IPS-18a (cell line): ENCODE data around the gene ZNF592.

Source experiments
- H3K27ac ChIP-seq: one replicate; pipeline ENCODE4 v1.5.1; 2013; ENCODE audit warnings: low read length
- H3K27me3 ChIP-seq: one replicate; pipeline ENCODE4 v1.6.1; 2013; ENCODE audit warnings: mild to moderate bottlenecking, low read length; ENCODE audit not compliant: control insufficient read depth, insufficient read depth
- H3K36me3 ChIP-seq: one replicate; pipeline ENCODE4 v1.6.1; 2013; ENCODE audit warnings: low read depth, low read length; ENCODE audit not compliant: control insufficient read depth
- H3K4me1 ChIP-seq: one replicate; pipeline ENCODE4 v1.6.1; 2013; ENCODE audit warnings: low read depth, low read length; ENCODE audit not compliant: control insufficient read depth
- H3K4me3 ChIP-seq: one replicate; pipeline ENCODE4 v1.5.1; 2013; ENCODE audit warnings: low read length
- H3K9ac ChIP-seq: one replicate; pipeline ENCODE4 v1.6.1; 2013; ENCODE audit warnings: mild to moderate bottlenecking, low read length, moderate library complexity
- H3K9me3 ChIP-seq: one replicate; pipeline ENCODE4 v1.6.1; 2013; ENCODE audit warnings: low read depth, low read length; ENCODE audit not compliant: control insufficient read depth

ZNF592 gene

DNA sequence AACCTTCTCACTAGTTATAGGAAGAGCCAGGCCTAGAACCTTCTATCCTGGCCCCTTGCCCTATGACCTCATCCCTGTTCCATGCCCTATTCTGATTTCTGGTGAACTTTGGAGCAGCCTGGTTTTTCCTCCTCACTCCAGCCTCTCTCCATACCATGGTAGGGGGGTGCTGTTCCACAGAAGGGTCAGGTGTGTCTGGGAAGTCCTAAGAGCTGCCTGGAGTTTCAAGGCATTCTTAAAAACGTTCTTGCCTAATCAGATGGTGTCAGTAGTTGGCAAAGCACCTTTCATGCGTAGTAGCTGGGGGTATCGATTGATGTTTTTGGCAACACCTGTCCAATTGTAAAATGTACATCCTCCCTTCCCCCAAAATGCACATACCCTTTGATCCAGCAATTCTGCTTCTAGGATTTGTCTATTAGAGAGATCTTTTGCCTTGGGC lies 52.0 kb downstream of the ZNF592 start:
- H3K9ac ChIP-seq, result no peak overlapping the region
- H3K4me1 ChIP-seq, result no peaks in the 10 kb centered on the region
- no peak overlapping the region for H3K27ac ChIP-seq
- H3K27me3 ChIP-seq, result no peaks in the 10 kb centered on the region
- no peaks in the 10 kb centered on the region for H3K9me3 ChIP-seq
- H3K4me3 ChIP-seq, result no peak overlapping the region
- peaks cover 30% of the 10 kb centered on the region for H3K36me3 ChIP-seq

DNA sequence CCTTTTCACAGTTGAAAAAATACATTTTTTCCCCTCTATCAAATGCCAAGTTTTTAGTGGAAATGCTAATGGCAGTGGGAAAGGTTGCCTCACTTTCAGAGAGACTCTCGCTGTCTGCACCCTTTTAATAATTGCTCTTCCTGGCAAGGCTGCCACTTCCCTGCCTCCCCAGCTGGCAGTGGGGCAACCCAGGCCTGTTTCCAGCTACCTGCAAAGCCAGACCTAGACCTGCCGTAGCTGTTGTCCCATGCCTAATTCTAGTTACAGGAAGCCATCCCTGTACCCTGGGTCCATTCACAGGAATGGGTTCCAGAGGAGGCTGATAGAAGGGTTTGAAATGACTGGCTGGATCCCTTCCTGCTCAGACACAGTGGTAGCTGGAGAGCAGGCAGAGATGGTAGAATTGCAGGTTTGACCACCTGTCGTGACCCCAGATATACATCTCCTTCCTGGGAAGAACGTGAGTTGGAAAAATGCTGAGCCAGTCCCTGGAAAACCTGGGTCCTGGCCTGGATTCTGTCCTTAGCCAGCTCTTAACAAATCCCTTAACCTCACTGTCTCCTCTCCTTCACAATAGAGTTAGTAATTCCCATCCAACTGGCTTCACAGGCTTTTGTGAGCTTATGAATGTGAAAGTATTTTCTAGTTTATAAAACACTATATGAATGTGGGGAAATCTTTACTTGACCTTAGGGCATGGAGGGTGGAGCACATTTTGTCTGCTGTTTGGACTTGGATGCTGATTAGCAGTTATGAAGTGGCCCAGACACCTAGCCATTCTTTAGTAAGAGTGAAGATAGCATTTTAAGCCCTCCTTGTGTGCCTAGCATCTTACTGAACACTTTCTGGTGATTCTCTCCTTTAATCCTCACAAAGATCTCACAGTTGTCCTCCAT lies 55.9 kb downstream of the ZNF592 start:
- Histone ChIP-seq H3K9ac (no peak overlapping the region), H3K4me3 (no peak overlapping the region), H3K4me1 (no peaks in the 10 kb centered on the region), H3K27me3 (no peaks in the 10 kb centered on the region), H3K27ac (no peak overlapping the region), H3K36me3 (peaks cover 22% of the 10 kb centered on the region), H3K9me3 (no peaks in the 10 kb centered on the region)

DNA sequence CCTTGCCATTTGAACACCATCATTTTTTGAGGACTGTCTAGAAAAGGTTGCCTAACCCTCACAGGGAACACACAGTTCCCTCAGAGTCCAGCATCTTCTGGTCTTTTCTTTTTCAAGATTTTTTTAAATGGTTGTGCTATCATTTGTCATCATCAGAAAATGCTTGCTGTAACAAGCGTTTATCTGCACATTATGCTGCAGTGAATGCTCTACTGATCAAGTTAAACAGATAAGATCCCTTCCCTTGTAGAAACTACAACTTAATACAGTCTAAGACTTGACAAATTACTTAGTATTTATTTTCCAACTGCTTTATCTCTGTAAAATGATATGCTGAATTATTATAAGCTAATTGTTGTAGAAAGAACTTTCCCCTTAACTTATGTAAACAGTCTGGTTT lies 56.8 kb downstream of the ZNF592 start:
- no peaks in the 10 kb centered on the region for H3K4me1 ChIP-seq
- no peaks in the 10 kb centered on the region for H3K9me3 ChIP-seq
- no peak overlapping the region for H3K27ac ChIP-seq
- no peak overlapping the region for H3K4me3 ChIP-seq
- no peak overlapping the region for H3K9ac ChIP-seq
- H3K36me3 ChIP-seq, result peaks cover 12% of the 10 kb centered on the region
- H3K27me3 ChIP-seq, result no peaks in the 10 kb centered on the region

DNA sequence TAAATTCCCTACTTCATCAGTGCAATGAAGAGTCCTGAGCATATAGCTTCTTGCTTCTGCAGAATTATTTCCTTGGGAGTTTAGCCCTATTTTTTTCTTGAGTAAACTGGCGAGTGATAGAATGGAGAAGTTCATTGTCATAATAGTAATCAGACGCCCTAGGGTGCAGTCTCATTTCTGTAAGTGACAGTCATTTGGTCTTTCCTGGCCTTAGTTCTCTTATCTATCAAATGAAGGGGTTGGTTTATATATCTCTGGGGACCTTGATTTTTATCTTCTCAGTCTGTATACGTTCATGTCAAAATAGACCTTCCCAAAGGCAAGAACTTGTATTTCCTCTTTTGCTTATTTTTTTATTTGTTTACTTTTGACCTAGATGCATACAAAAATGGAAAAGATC lies 58.8 kb downstream of the ZNF592 start:
- Histone ChIP-seq H3K27ac (no peak overlapping the region), H3K27me3 (no peaks in the 10 kb centered on the region), H3K9ac (no peak overlapping the region), H3K4me3 (no peak overlapping the region), H3K36me3 (peaks cover 2% of the 10 kb centered on the region), H3K4me1 (no peaks in the 10 kb centered on the region), H3K9me3 (no peaks in the 10 kb centered on the region)

DNA sequence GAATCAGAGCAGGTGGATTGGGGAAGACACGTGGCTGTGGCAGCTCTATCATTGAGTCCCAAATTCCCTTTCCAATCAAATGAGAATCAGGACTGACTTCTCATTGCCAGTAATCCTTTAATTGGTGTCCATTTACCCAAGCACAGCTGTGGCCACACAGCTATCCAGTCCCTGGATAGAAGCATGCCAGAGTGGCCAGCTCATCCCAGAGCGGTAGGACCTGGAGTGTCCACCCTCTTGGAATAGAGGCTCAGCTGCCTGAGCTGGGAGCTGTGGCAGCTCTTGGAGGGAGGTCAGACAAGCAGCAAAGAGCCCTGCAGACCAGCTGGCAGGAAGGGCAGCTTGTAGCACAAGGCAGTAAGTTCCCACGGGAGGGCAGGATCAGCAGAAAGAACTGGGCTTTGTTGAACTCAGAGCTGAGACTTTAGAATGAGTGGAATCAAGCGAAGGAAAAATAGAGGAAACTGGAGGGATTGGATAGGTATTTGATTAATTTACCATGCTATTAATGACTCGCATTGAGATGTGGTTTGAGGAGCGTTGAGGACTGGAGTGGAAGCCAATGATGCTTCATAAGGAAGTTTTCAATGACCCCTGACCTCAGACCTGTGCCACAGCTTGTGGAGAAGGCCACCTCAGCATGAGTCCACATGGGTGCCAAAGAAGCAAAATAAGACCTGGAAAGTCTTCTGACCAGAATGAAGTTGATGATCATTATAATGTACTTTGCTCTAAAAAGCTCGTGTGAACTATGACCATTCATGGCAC lies 61.9 kb downstream of the ZNF592 start:
- Histone ChIP-seq H3K4me1 (no peaks in the 10 kb centered on the region), H3K9ac (no peak overlapping the region), H3K27me3 (no peaks in the 10 kb centered on the region), H3K4me3 (no peak overlapping the region), H3K27ac (no peak overlapping the region), H3K36me3 (no peaks in the 10 kb centered on the region), H3K9me3 (no peaks in the 10 kb centered on the region)

DNA sequence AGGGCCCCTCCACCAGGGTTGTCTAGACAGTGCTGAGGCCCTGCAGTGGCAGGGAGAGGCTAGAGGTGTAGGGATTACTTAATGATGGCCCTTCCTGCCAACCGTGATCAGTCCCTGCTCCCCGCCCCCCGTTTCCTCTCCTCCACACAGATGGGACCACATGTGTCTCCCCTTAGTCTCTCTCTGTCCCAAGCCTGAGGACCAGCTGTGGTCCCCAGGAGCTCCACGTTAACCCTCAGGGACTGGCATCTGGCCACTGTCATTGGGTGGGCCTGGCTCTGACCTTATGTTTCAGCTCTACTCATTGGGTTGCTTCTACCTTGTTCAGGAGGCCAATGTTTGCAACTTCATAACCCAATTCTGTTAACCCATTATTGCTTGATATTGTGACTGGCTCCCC lies 62.8 kb downstream of the ZNF592 start:
- no peaks in the 10 kb centered on the region for H3K36me3 ChIP-seq
- no peak overlapping the region for H3K27ac ChIP-seq
- H3K9ac ChIP-seq, result no peak overlapping the region
- no peaks in the 10 kb centered on the region for H3K27me3 ChIP-seq
- H3K9me3 ChIP-seq, result no peaks in the 10 kb centered on the region
- no peak overlapping the region for H3K4me3 ChIP-seq
- no peaks in the 10 kb centered on the region for H3K4me1 ChIP-seq

DNA sequence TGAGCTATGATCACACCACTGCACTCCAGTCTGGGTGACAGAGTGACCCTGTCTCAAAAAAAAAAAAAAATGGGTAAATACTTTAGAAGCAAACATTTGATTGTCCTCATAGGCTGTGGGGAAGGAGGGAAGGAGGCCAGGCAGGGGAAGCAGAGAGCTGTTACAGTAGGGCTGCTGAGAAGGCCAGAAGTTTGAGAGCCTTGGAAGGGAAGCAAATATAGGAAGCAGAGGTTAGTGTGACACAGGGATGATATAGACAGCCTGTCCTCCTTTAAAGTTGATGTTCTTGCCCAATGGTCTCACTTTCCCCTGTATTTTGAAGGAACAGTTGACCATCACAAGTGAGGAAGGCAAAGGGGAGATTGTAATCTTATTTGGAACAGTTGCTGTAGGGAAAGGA lies 63.4 kb downstream of the ZNF592 start:
- H3K36me3 ChIP-seq, result no peaks in the 10 kb centered on the region
- H3K9me3 ChIP-seq, result no peaks in the 10 kb centered on the region
- H3K4me3 ChIP-seq, result no peak overlapping the region
- no peaks in the 10 kb centered on the region for H3K27me3 ChIP-seq
- H3K27ac ChIP-seq, result no peak overlapping the region
- no peak overlapping the region for H3K9ac ChIP-seq
- H3K4me1 ChIP-seq, result no peaks in the 10 kb centered on the region

DNA sequence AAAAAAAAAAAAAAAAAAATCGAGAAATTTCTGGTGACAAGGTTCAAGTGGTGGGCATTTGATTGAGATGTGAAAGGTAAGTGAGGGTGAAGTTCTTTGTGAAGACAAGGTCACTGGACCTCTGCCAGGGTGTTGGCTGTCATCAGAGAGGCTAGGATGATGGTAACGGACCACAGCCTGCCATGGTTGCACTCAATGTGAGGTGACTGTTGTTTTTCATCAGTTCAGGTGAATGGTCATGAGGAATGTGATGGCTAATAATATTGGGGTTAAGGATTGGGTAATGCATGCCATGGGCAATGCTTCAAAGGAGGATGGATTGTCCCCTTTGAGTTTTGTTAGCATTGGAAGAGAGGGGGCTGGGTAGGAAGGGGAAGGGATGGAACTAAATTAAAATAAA lies 64.5 kb downstream of the ZNF592 start:
- Histone ChIP-seq H3K4me1 (peaks cover 4% of the 10 kb centered on the region), H3K36me3 (no peaks in the 10 kb centered on the region), H3K9me3 (no peaks in the 10 kb centered on the region), H3K27ac (no peak overlapping the region), H3K27me3 (no peaks in the 10 kb centered on the region), H3K9ac (no peak overlapping the region), H3K4me3 (no peak overlapping the region)

DNA sequence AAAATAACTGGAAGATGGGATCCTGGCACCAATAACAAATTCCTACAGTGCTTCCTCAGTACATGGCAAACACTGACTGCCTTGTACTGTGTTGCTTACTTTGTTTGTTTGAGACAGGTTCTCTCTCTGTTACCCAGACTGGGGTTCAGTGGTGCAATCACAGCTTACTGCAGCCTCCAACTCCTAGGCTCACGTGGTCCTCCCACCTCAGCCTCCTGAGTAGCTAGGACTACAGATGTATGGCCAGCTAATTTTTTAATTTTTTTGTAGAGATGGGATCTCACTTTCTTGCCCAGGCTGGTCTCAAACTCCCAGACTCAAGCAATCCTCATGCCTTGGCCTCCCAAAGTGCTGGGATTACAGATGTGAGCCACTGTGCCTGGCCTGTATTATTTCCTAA lies 65.0 kb downstream of the ZNF592 start:
- Histone ChIP-seq H3K9ac (no peak overlapping the region), H3K9me3 (no peaks in the 10 kb centered on the region), H3K36me3 (no peaks in the 10 kb centered on the region), H3K4me3 (no peak overlapping the region), H3K4me1 (peaks cover 10% of the 10 kb centered on the region), H3K27me3 (no peaks in the 10 kb centered on the region), H3K27ac (no peak overlapping the region)

DNA sequence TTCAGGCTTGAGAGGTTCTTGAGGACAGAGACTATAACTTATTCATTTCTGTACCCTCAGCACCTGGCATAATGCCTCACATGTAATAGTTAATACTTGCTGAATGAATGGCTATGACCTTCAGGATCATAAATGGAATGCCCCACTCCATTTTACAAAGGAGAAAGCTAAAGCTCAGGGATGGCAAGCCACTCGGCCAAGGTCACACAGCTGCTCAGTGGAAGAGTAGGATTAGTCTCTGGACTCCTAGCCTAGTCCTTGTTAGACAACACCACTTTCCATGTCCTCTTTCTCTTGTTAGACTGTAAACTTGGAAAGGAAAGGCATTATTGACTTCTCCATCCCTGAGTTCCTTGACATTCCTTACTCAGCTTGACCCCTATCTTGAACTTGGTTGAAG lies 65.5 kb downstream of the ZNF592 start:
- no peak overlapping the region for H3K27ac ChIP-seq
- peaks cover 15% of the 10 kb centered on the region for H3K4me1 ChIP-seq
- H3K4me3 ChIP-seq, result no peak overlapping the region
- no peaks in the 10 kb centered on the region for H3K9me3 ChIP-seq
- no peak overlapping the region for H3K9ac ChIP-seq
- H3K36me3 ChIP-seq, result no peaks in the 10 kb centered on the region
- H3K27me3 ChIP-seq, result no peaks in the 10 kb centered on the region

DNA sequence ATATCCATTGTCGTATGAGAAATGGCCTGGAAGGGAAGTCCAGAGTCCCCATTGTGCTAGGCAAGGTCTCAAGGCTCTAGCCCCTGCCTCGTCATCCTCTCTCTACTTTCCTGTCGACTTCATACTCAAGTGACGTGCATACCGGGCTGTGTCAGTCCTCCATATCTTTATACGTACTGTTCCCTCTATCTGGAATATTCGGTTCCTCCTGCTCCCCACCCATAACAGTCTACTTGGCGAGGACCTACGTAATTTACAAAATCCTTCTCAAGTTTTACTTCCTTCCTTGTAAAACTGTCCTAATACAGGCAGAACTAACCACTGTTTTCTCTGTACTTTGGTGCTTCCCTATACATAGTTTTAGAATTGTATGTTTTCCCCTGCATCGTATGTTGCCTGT lies 66.5 kb downstream of the ZNF592 start:
- Histone ChIP-seq H3K9ac (no peak overlapping the region), H3K27ac (no peak overlapping the region)

More for the DNA sequence above, 66.5 kb downstream of the ZNF592 start:
- Histone ChIP-seq H3K36me3 (no peaks in the 10 kb centered on the region), H3K4me1 (peaks cover 22% of the 10 kb centered on the region), H3K4me3 (no peak overlapping the region), H3K27me3 (no peaks in the 10 kb centered on the region), H3K9me3 (no peaks in the 10 kb centered on the region)
